ENCODE results near the gene SERGEF. TPM values are rescaled to one million over a fixed set of nuclear protein-coding genes. Genes with fewer than 3 reads are reported as not detected.

Gene SERGEF
- total and polyA plus RNA-seq, 2 of the 13 experiments (the other 11 are each of a cell fraction or from before 2014, with no cell fraction given), result 54.5 to 114 TPM

GRCh38 chr11:17960091-17960490 lies 52.8 kb downstream of the SERGEF start:
- H3K4me2 ChIP-seq (ENCODE audit: low read depth, low read length), result no peak overlapping the region
- CTCF ChIA-PET (ENCODE audit: low intra/inter-chr PET ratio, low total read pairs), result no interaction called here
- H3K9me3 ChIP-seq (ENCODE audit: low read length), result no peaks in the 10 kb centered on the region
- no peaks in the 10 kb centered on the region for H3K79me2 ChIP-seq (ENCODE audit: insufficient read depth, low read length)
- no peaks in the 10 kb centered on the region for H3K27me3 ChIP-seq (ENCODE audit: control insufficient read depth in 1 of 2, insufficient read depth in 2 of 2, low read length in 2 of 2)
- H4K20me1 ChIP-seq (ENCODE audit: insufficient read depth, low read length), result 0 out of 2 replicates have a peak, but pooled peaks cover 2% of the 10 kb centered on the region
- POLR2A ChIA-PET, result no interaction called here
- no peak for TF ChIP-seq ZNF564 (CRISPR knock-in tag; IDR thresholded peaks at IDR 0.05)
- no peak for TF ChIP-seq TBL1XR1 (IDR thresholded peaks at IDR 0.05; ENCODE audit: borderline replicate concordance, low read length, partially characterized antibody)
- TF ChIP-seq ZFP82 (CRISPR knock-in tag; IDR thresholded peaks at IDR 0.05; ENCODE audit: borderline replicate concordance), result no peak
- no peak for TF ChIP-seq DNMT3B (CRISPR knock-in tag; conservative IDR thresholded peaks at IDR 0.05)
- TF ChIP-seq NCOR1 (IDR thresholded peaks at IDR 0.05; ENCODE audit: borderline replicate concordance, low read length), result no peak
- no peak for TF ChIP-seq ZNF367 (CRISPR knock-in tag; IDR thresholded peaks at IDR 0.05; ENCODE audit: borderline replicate concordance)
- no peak for ATAC-seq
- in situ Hi-C loops (cut with HindIII; ENCODE audit: extremely low pct_ligation_motif_present, low pct_unique_long_range_greater_than_20kb) (no loop called here), intact Hi-C loops (cut with micrococcal nuclease; ENCODE audit: unreplicated experiment) (no loop called here)
- BruUV-seq (replicated peaks), result no TSS peak
- H3K36me3 ChIP-seq (replicated peaks in 1 of 2; ENCODE audit: control insufficient read depth in 1 of 2, insufficient read depth in 2 of 2, low read length in 2 of 2), result peaks cover 20 to 85% of the 10 kb centered on the region in 2 experiments
- no peak for DNase-seq (ENCODE audit: low spot score)
- H2AFZ ChIP-seq (ENCODE audit: low read length), result no peak overlapping the region
- FAIRE-seq, result no peak
- no peak overlapping the region for H3K9ac ChIP-seq (ENCODE audit: insufficient read depth, low read depth, low read length)
- H3K4me3 ChIP-seq (replicated peaks in 1 of 3; ENCODE audit: insufficient read depth in 1 of 3, low read depth in 2 of 3, low read length in 3 of 3), result no peak overlapping the region
- no peak overlapping the region for H3K27ac ChIP-seq (ENCODE audit: extremely low read length, insufficient read depth, low read length)
- H3K4me1 ChIP-seq (ENCODE audit: insufficient read depth, low read length), result no peaks in the 10 kb centered on the region

DNA sequence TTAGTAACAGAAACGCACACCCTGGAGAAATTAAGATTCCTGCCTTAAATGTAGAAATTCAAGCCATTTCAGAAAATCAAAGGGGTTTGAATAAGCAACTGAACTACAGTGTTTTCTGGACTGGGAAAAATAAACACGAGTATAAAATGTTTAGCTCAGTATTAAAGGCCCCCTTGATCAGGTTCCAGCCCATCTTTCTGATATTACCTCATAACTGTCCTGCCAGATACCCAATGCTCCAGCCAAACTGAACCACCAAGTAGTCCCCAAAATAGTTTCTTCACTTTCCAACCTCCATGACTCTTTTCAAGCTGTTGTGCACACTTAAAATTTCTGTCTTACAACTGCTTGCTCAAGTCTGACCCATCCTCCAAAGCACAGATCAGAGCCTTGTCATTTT lies 54.4 kb downstream of the SERGEF start:
- Histone ChIP-seq H3K36me3 (replicated peaks in 1 of 2; ENCODE audit: control insufficient read depth in 1 of 2, insufficient read depth in 2 of 2, low read length in 2 of 2) (peaks cover 26 to 87% of the 10 kb centered on the region in 2 experiments), H4K20me1 (ENCODE audit: insufficient read depth, low read length) (no peaks in the 10 kb centered on the region), H3K9ac (ENCODE audit: insufficient read depth, low read depth, low read length) (no peak overlapping the region), H2AFZ (ENCODE audit: low read length) (no peak overlapping the region), H3K27ac (ENCODE audit: extremely low read length, insufficient read depth, low read length) (no peak overlapping the region), H3K4me2 (ENCODE audit: low read depth, low read length) (no peak overlapping the region), H3K27me3 (ENCODE audit: control insufficient read depth in 1 of 2, insufficient read depth in 2 of 2, low read length in 2 of 2) (no peaks in the 10 kb centered on the region), H3K79me2 (ENCODE audit: insufficient read depth, low read length) (no peaks in the 10 kb centered on the region), H3K4me3 (replicated peaks in 1 of 3; ENCODE audit: insufficient read depth in 1 of 3, low read depth in 2 of 3, low read length in 3 of 3) (no peak overlapping the region), H3K9me3 (ENCODE audit: low read length) (no peaks in the 10 kb centered on the region), H3K4me1 (ENCODE audit: insufficient read depth, low read length) (peaks cover 2% of the 10 kb centered on the region)
- WGBS (ENCODE audit: low lambda C conversion rate), result 100% methylated on average over 2 of the region's 2 CpGs
- CTCF ChIA-PET (ENCODE audit: low intra/inter-chr PET ratio, low total read pairs), result no interaction called here
- POLR2A ChIA-PET, result no interaction called here
- TF ChIP-seq ATF2 (CRISPR knock-in tag; IDR thresholded peaks at IDR 0.05), result no peak
- FAIRE-seq (no peak), ATAC-seq (no peak), DNase-seq (ENCODE audit: low spot score) (no peak)
- intact Hi-C loops (cut with micrococcal nuclease; ENCODE audit: unreplicated experiment) (no loop called here), in situ Hi-C loops (cut with HindIII; ENCODE audit: extremely low pct_ligation_motif_present, low pct_unique_long_range_greater_than_20kb) (no loop called here)
- BruUV-seq (replicated peaks), result no TSS peak
